WTC11 (cell line): Measurements from ENCODE around the gene B3GALT5.

Source experiments
- ATF1 ChIP-seq: sonication (generic); formaldehyde crosslinking; IDR thresholded peaks from 2 replicates; pipeline ENCODE4 v1.8.1; 2023; ENCODE audit warnings: mild to moderate bottlenecking, moderate library complexity, missing genetic modification reagents
- CREB1 ChIP-seq: sonication (generic); formaldehyde crosslinking; IDR thresholded peaks from 2 replicates; pipeline ENCODE4 v1.8.0; 2023; ENCODE audit warnings: mild to moderate bottlenecking, missing genetic modification reagents
- FOXP1 ChIP-seq: sonication (generic); formaldehyde crosslinking; IDR thresholded peaks from 2 replicates; pipeline ENCODE4 v1.8.0; 2022; ENCODE audit warnings: missing genetic modification reagents, mild to moderate bottlenecking, moderate library complexity, borderline replicate concordance
- SMAD4 ChIP-seq: sonication (generic); formaldehyde crosslinking; IDR thresholded peaks from 2 replicates; pipeline ENCODE4 v1.8.0; 2022; ENCODE audit warnings: mild to moderate bottlenecking, missing genetic modification reagents
- SP1 ChIP-seq: sonication (generic); formaldehyde crosslinking; conservative IDR thresholded peaks from 2 replicates; pipeline ENCODE4 v1.8.1; 2022; ENCODE audit warnings: missing genetic modification reagents
- ZNF396 ChIP-seq: fragments of 250-450 bp; sonication (Bioruptor Pico); IDR thresholded peaks from 2 replicates; pipeline ENCODE4 v1.8.0; 2021; ENCODE audit warnings: mild to moderate bottlenecking, moderate library complexity, borderline replicate concordance
- TF ChIP-seq, protein P1 (sequence below): fragments of 200-600 bp; IDR thresholded peaks from 2 replicates; pipeline ENCODE4 v1.8.0; 2022; ENCODE audit warnings: antibody characterized with exemption
- TF ChIP-seq, protein P2 (sequence below): sonication (generic); formaldehyde crosslinking; IDR thresholded peaks from 2 replicates; pipeline ENCODE4 v1.8.0; 2022; ENCODE audit warnings: mild to moderate bottlenecking, missing genetic modification reagents
- TF ChIP-seq, protein P3 (sequence below): sonication (generic); formaldehyde crosslinking; IDR thresholded peaks from 2 replicates; pipeline ENCODE4 v1.8.1; 2022; ENCODE audit warnings: low read depth, missing genetic modification reagents, borderline replicate concordance
- TF ChIP-seq, protein P4 (sequence below): sonication (generic); formaldehyde crosslinking; IDR thresholded peaks from 2 replicates; pipeline ENCODE4 v1.8.1; 2022; ENCODE audit warnings: mild to moderate bottlenecking, moderate library complexity, missing genetic modification reagents
- TF ChIP-seq, protein P5 (sequence below): sonication (generic); formaldehyde crosslinking; IDR thresholded peaks from 2 replicates; pipeline ENCODE4 v1.8.1; 2023; ENCODE audit warnings: mild to moderate bottlenecking, missing genetic modification reagents, moderate library complexity
- TF ChIP-seq, protein P6 (sequence below): sonication (generic); formaldehyde crosslinking; IDR thresholded peaks from 2 replicates; pipeline ENCODE4 v1.8.1; 2023; ENCODE audit warnings: mild to moderate bottlenecking, moderate library complexity, missing genetic modification reagents

DNA sequence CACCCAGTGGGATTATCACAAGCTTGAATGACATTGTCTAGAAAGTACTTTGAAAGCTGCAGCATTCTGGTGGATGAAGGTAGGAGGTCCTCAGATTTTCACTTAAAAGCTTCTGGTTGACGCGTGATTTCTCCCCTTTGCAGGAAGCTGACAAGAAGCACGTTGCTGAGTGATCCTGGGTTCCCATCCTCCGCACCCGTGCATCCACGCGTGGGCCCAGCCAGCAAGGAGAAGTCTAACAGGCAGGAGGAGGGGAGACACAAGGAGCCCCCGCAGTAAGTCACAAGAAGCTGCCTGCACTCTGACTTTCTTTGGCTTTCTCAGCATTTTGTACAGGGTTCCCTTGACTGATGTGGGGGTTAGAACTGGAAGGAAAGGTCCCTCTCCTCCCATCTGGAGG lies 7.8 kb upstream of the B3GALT5 start:
- TF ChIP-seq, protein P1, sequence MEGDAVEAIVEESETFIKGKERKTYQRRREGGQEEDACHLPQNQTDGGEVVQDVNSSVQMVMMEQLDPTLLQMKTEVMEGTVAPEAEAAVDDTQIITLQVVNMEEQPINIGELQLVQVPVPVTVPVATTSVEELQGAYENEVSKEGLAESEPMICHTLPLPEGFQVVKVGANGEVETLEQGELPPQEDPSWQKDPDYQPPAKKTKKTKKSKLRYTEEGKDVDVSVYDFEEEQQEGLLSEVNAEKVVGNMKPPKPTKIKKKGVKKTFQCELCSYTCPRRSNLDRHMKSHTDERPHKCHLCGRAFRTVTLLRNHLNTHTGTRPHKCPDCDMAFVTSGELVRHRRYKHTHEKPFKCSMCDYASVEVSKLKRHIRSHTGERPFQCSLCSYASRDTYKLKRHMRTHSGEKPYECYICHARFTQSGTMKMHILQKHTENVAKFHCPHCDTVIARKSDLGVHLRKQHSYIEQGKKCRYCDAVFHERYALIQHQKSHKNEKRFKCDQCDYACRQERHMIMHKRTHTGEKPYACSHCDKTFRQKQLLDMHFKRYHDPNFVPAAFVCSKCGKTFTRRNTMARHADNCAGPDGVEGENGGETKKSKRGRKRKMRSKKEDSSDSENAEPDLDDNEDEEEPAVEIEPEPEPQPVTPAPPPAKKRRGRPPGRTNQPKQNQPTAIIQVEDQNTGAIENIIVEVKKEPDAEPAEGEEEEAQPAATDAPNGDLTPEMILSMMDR: no peak
- TF ChIP-seq, protein P2, sequence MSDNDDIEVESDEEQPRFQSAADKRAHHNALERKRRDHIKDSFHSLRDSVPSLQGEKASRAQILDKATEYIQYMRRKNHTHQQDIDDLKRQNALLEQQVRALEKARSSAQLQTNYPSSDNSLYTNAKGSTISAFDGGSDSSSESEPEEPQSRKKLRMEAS (CRISPR knock-in tag): no peak
- TF ChIP-seq, protein P3, sequence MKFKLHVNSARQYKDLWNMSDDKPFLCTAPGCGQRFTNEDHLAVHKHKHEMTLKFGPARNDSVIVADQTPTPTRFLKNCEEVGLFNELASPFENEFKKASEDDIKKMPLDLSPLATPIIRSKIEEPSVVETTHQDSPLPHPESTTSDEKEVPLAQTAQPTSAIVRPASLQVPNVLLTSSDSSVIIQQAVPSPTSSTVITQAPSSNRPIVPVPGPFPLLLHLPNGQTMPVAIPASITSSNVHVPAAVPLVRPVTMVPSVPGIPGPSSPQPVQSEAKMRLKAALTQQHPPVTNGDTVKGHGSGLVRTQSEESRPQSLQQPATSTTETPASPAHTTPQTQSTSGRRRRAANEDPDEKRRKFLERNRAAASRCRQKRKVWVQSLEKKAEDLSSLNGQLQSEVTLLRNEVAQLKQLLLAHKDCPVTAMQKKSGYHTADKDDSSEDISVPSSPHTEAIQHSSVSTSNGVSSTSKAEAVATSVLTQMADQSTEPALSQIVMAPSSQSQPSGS (CRISPR knock-in tag): no peak
- TF ChIP-seq, protein P4, sequence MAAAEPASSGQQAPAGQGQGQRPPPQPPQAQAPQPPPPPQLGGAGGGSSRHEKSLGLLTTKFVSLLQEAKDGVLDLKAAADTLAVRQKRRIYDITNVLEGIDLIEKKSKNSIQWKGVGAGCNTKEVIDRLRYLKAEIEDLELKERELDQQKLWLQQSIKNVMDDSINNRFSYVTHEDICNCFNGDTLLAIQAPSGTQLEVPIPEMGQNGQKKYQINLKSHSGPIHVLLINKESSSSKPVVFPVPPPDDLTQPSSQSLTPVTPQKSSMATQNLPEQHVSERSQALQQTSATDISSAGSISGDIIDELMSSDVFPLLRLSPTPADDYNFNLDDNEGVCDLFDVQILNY (CRISPR knock-in tag): no peak
- TF ChIP-seq SMAD4 (CRISPR knock-in tag): no peak
- TF ChIP-seq ZNF396 (CRISPR knock-in tag): no peak
- TF ChIP-seq FOXP1: no peak
- TF ChIP-seq CREB1 (CRISPR knock-in tag): no peak
- TF ChIP-seq ATF1 (CRISPR knock-in tag): no peak
- TF ChIP-seq, protein P5, sequence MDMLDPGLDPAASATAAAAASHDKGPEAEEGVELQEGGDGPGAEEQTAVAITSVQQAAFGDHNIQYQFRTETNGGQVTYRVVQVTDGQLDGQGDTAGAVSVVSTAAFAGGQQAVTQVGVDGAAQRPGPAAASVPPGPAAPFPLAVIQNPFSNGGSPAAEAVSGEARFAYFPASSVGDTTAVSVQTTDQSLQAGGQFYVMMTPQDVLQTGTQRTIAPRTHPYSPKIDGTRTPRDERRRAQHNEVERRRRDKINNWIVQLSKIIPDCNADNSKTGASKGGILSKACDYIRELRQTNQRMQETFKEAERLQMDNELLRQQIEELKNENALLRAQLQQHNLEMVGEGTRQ: no peak
- TF ChIP-seq SP1 (CRISPR knock-in tag): no peak
- TF ChIP-seq, protein P6, sequence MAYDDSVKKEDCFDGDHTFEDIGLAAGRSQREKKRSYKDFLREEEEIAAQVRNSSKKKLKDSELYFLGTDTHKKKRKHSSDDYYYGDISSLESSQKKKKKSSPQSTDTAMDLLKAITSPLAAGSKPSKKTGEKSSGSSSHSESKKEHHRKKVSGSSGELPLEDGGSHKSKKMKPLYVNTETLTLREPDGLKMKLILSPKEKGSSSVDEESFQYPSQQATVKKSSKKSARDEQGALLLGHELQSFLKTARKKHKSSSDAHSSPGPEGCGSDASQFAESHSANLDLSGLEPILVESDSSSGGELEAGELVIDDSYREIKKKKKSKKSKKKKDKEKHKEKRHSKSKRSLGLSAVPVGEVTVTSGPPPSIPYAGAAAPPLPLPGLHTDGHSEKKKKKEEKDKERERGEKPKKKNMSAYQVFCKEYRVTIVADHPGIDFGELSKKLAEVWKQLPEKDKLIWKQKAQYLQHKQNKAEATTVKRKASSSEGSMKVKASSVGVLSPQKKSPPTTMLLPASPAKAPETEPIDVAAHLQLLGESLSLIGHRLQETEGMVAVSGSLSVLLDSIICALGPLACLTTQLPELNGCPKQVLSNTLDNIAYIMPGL (CRISPR knock-in tag): no peak
